Activated CD4-positive, alpha-beta T cell treated with anti-CD3 and anti-CD28 coated beads, Interleukin-2, amount 10 ng/mL, durations not matched to agents 7 days and 5 days (primary cell): ENCODE data around the gene CACNA1C. TPM values are rescaled to one million over a fixed set of nuclear protein-coding genes. Genes with fewer than 3 reads are reported as not detected.

ENCODE experiments used
- CTCF ChIA-PET: fragments of 350-600 bp; sonication (Branson Sonifier 250); formaldehyde crosslinking; loops from one replicate; lab custom pipeline; 2021; ENCODE audit warnings: antibody characterized with exemption; lab: Charles Lee
- POLR2A ChIA-PET: fragments of 350-600 bp; sonication (Branson Sonifier 250); formaldehyde crosslinking; loops from one replicate; lab custom pipeline; 2021; ENCODE audit warnings: antibody characterized with exemption; lab: Charles Lee
- DNase-seq: peaks from one replicate; pipeline ENCODE4 v3.0.0-alpha.2; 2020
- H3K27ac Mint-ChIP-seq: one replicate; pipeline ENCODE4 v1.8.0; 2021; ENCODE audit warnings: mild to moderate bottlenecking, moderate library complexity, mixed read lengths
- H3K27me3 Mint-ChIP-seq: one replicate; pipeline ENCODE4 v1.8.0; 2021; ENCODE audit warnings: mixed read lengths
- H3K36me3 Mint-ChIP-seq: one replicate; pipeline ENCODE4 v1.8.0; 2021; ENCODE audit warnings: low read depth, mixed read lengths
- H3K4me1 Mint-ChIP-seq: one replicate; pipeline ENCODE4 v1.8.0; 2021; ENCODE audit warnings: mixed read lengths
- H3K4me3 Mint-ChIP-seq: one replicate; pipeline ENCODE4 v1.8.0; 2021; ENCODE audit warnings: mild to moderate bottlenecking, moderate library complexity, mixed read lengths
- H3K9me3 Mint-ChIP-seq: one replicate; pipeline ENCODE4 v1.8.0; 2021; ENCODE audit warnings: mixed read lengths
- total RNA-seq, 2 experiments: library from RNA; stranded (reverse); gene quantifications; one replicate each; pipeline ENCODE4 v1.2.3, GENCODE V29; 2021

CACNA1C gene
- total RNA-seq, 2 experiments from 2014 or later: 0.12 to 0.15 TPM

DNA sequence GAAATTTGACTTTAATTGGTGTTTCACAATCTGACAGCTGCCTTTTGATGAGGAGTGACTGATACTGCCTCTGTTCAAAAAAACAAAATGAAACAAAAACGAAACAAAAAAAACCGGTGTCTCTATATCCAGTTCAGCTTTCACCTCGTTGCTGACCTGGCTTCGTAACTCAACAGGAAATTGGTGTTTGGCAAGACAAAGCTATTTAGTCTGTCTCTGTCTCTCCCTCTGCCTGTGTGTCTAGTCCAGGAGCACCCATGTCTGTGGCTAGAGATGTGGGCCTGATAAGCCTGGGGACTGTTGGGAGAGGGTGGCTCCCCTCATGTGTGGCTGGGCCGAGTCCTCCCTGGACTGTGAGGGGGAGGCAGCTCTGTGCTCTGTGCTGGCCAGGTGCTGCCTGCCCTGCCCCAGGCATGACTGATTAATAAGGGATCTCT, 11.3 kb downstream of the CACNA1C start:
- H3K27me3 Mint-ChIP-seq: peaks cover 22% of the 10 kb centered on the region
- ChIA-PET CTCF (interaction anchor here (0.6 kb wide), 1 partner anchor 426 kb away, joined by 3 read pairs; no protein-coding TSS in a partner anchor), POLR2A (interaction anchor here (0.6 kb wide), 1 partner anchor 169 kb away, joined by 6 read pairs; no protein-coding TSS in a partner anchor)
- H3K36me3 Mint-ChIP-seq: no peaks in the 10 kb centered on the region
- H3K9me3 Mint-ChIP-seq: no peaks in the 10 kb centered on the region
- DNase-seq: peak; percentile 54
- H3K27ac Mint-ChIP-seq: peak overlapping the region; percentile 84
- peak overlapping the region; percentile 32 for H3K4me3 Mint-ChIP-seq
- H3K4me1 Mint-ChIP-seq: peaks cover 15% of the 10 kb centered on the region

DNA sequence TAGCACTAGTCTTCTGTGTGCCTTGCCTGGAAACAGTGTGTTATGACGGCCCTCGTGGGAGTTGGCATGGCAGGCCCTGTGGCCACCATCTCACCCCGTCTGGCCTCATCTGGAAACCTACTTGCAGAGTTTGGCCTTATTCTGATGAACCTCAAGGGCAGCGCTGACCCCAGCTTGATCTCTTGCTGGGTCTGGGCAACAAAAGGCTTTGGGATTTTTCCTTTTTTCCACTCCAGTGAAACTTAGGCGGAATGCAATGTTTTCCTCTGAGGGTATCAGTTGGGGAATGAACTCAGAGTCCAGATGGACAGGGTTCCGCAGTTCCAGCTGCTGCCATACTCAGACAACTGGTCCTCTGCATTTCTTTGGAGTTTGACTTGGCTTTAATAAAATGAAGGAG, 15.9 kb downstream of the CACNA1C start:
- H3K36me3 Mint-ChIP-seq: no peaks in the 10 kb centered on the region
- ChIA-PET POLR2A (no interaction called here), CTCF (no interaction called here)
- H3K27ac Mint-ChIP-seq: no peak overlapping the region
- H3K4me3 Mint-ChIP-seq: no peak overlapping the region
- H3K4me1 Mint-ChIP-seq: peaks cover 10% of the 10 kb centered on the region
- no peak for DNase-seq
- peaks cover 9% of the 10 kb centered on the region for H3K27me3 Mint-ChIP-seq
- H3K9me3 Mint-ChIP-seq: peaks cover 14% of the 10 kb centered on the region

DNA sequence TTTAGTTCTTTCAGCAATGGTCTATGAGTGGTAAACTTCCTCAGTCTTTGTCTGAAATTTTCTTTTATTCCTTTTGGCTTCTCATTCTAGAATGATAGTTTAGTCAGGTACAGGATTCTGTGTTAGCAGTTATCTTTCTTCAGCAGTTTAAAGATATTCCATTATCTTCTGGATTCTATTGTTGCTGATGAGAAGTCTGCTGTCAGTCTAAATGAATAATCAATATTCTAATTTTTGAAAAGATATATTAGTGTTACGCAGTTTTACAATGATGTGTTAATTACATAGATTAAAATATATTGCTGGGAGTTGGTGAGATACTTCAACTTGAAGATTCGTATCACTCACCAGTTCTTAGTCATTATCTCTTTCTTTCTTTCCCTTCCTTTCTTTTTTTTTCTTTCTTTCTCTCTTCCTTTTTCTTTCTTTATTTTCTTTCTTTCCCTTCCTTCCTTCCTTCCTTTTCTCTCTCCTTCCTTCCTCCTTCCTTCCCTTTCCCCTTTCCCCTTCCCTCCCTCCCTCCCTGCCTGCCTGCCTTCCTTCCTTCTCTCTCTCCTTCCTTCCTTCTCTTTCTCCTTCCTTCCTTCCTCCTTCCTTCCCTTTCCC, 17.8 kb downstream of the CACNA1C start:
- H3K27me3 Mint-ChIP-seq: peaks cover 7% of the 10 kb centered on the region
- CTCF ChIA-PET: interaction anchor here (0.8 kb wide), 1 partner anchor 36 kb away, joined by 3 read pairs; no protein-coding TSS in a partner anchor
- peaks cover 14% of the 10 kb centered on the region for H3K9me3 Mint-ChIP-seq
- H3K4me1 Mint-ChIP-seq: no peaks in the 10 kb centered on the region
- POLR2A ChIA-PET: no interaction called here
- no peak overlapping the region for H3K27ac Mint-ChIP-seq
- H3K36me3 Mint-ChIP-seq: no peaks in the 10 kb centered on the region
- no peak overlapping the region for H3K4me3 Mint-ChIP-seq
- no peak for DNase-seq

DNA sequence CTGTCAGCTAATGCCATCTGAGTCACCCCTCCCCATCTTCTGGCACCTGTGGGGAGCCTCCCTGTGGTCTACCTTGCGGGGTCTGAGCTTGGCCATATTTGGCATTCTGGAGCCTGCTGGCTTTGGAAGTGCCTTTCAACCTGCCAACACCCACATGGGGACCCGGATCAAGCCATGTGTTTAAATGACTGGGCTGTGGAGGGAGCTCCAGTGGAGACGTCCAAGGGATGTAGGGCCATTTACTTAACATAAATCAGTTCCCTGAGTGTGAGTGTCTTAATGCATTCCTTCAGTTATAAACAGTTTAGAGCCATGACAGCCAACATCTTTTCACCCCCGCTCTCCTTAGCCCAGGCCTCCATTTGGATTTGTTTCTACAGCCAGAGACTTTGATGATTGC, 22.0 kb downstream of the CACNA1C start:
- ChIA-PET POLR2A (no interaction called here), CTCF (no interaction called here)
- H3K27ac Mint-ChIP-seq: no peak overlapping the region
- H3K4me1 Mint-ChIP-seq: no peaks in the 10 kb centered on the region
- no peak overlapping the region for H3K4me3 Mint-ChIP-seq
- peaks cover 17% of the 10 kb centered on the region for H3K9me3 Mint-ChIP-seq
- H3K27me3 Mint-ChIP-seq: peaks cover 5% of the 10 kb centered on the region
- DNase-seq: no peak
- no peaks in the 10 kb centered on the region for H3K36me3 Mint-ChIP-seq

DNA sequence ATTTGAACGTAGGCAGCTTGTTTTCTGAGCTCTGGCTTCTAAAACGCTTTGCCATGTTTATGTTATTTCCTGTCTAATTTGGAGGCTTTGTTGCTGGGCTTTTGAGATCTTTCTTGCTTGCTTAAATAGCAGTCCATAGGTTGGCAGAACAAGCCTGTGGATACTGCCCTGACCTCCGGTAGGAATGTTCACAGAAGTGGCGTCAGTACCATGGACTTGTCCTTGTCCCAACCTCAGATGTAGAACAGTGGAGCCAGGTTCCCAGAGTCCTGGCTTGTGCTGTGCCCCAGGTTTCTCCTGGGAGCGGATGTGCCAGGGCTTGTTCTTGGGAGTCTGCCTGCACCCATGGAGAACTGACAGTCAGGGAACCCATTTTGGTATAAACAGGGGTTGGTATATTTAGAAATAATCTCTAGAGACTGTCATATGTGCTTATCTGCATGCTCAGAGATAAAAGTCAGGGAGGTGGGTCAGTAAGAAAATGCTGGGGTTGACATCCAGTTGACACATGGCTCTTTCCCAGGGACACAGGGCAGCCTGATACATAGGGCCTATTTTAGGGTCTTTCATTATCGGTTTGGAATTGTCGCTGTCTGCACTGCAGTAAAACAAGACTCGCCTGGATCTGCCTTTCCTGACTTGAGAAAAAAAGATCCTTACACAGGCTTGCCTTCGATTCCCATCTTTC, 22.9 kb downstream of the CACNA1C start:
- H3K27me3 Mint-ChIP-seq: peaks cover 2% of the 10 kb centered on the region
- no peaks in the 10 kb centered on the region for H3K36me3 Mint-ChIP-seq
- no peak overlapping the region for H3K4me3 Mint-ChIP-seq
- no peak overlapping the region for H3K27ac Mint-ChIP-seq
- ChIA-PET CTCF (no interaction called here), POLR2A (no interaction called here)
- DNase-seq: no peak
- peaks cover 13% of the 10 kb centered on the region for H3K9me3 Mint-ChIP-seq
- no peaks in the 10 kb centered on the region for H3K4me1 Mint-ChIP-seq

DNA sequence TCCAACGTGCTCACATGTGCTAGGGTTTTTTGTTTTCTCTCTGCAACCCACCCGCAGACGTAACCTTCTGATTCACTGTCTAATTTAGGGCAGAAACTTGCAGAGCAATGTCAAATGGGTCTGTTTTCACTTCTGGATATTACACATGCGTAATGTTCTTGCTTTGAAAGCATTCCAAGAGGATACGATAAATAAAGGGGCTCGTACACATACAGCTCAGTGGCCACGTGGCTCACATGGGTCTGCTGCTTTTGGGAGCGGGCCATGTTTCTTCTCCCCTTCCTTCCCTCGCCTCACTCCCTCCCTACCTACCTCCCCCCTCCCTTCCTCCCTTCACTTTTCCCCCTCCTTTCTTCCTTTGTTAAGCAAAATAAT, 23.4 kb downstream of the CACNA1C start:
- Mint-ChIP-seq H3K9me3 (peaks cover 11% of the 10 kb centered on the region), H3K27ac (no peak overlapping the region), H3K4me3 (no peak overlapping the region), H3K4me1 (no peaks in the 10 kb centered on the region), H3K36me3 (no peaks in the 10 kb centered on the region), H3K27me3 (peaks cover 2% of the 10 kb centered on the region)
- CTCF ChIA-PET: no interaction called here
- DNase-seq: no peak
- POLR2A ChIA-PET: no interaction called here

DNA sequence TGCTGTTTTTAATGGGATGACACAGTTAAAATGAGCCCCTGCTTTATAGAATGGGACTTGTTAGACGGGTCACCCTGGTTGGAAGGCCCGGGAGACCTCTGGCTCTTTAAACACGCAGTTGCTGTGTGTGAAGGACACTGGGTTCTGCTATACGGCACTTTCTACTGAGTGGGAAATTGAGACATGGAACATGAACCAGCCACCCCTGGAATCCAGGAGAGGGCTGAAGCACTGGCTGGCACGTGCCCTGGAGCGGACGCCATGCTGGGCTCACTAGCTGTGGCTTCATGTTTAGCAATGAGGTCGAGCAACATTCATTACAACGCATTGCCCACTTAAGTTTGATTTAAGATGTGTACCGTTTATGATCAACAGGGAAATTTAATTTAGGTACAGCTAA, 23.9 kb downstream of the CACNA1C start:
- no peaks in the 10 kb centered on the region for H3K36me3 Mint-ChIP-seq
- no peak overlapping the region for H3K4me3 Mint-ChIP-seq
- no peak for DNase-seq
- H3K27me3 Mint-ChIP-seq: peaks cover 2% of the 10 kb centered on the region
- no peaks in the 10 kb centered on the region for H3K4me1 Mint-ChIP-seq
- CTCF ChIA-PET: no interaction called here
- POLR2A ChIA-PET: no interaction called here
- no peak overlapping the region for H3K27ac Mint-ChIP-seq
- peaks cover 6% of the 10 kb centered on the region for H3K9me3 Mint-ChIP-seq

DNA sequence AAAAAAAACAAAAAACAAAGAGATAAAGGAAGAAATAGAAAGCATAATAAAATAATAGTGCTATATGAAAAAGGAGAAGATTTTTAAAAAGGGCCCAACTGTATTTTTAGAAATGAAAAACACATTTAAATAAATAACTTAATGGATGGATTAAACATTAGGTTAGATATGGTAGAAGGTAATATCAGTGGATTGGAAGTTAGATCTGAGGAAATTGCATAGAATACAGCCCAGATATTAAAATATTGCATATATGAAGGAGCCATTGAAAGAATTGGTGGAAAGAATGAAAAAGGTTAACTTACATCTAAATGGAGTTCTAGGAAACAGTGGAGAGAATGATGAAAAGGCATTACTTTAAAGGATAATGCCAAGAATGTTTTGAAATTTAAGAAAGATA, 27.8 kb downstream of the CACNA1C start:
- POLR2A ChIA-PET: no interaction called here
- no peaks in the 10 kb centered on the region for H3K4me1 Mint-ChIP-seq
- CTCF ChIA-PET: no interaction called here
- no peak overlapping the region for H3K27ac Mint-ChIP-seq
- no peak for DNase-seq
- H3K36me3 Mint-ChIP-seq: no peaks in the 10 kb centered on the region
- peaks cover 5% of the 10 kb centered on the region for H3K27me3 Mint-ChIP-seq
- no peak overlapping the region for H3K4me3 Mint-ChIP-seq
- peaks cover 5% of the 10 kb centered on the region for H3K9me3 Mint-ChIP-seq

DNA sequence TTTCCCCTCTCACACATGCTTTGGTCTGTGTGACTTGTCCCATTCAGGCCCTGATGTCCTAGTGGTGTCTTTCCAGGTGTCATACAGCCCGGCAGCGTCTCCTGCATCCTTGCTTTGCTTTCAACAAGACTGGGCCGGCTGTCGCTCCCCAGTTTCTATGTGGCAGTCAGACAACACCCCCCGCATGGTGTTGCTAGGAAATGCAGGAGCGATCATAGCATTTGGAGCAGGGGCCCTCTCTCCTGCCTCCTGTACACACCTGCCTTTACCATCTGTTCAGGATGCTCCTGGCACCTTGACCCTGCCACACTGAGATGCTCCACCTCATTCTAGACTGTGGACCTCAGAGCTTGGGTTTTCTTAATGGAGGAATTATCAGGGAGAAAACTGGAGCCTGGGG, 29.5 kb downstream of the CACNA1C start:
- DNase-seq: no peak
- ChIA-PET POLR2A (no interaction called here), CTCF (no interaction called here)
- H3K4me3 Mint-ChIP-seq: no peak overlapping the region
- H3K27ac Mint-ChIP-seq: no peak overlapping the region
- H3K27me3 Mint-ChIP-seq: peaks cover 9% of the 10 kb centered on the region
- no peaks in the 10 kb centered on the region for H3K4me1 Mint-ChIP-seq
- no peaks in the 10 kb centered on the region for H3K36me3 Mint-ChIP-seq
- H3K9me3 Mint-ChIP-seq: peaks cover 5% of the 10 kb centered on the region

DNA sequence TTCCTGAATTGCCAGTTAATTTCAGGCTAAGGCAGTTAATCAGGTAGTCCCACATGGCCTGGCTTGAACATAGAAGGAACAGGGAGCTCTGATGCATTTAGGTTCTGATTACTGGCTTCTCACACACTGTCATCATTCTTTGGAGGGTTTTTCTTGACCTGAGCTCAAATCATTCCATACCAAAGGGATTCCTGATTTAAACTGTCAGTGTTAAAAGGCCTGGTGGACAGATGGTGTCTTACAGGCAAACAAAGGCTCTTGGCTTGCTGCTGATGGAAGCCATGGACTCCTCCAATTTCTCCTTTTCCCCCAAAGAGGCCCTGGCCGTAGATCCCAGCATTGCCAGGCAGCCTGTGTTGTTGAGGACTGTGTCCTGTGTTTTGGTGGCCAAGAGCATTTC, 30.2 kb downstream of the CACNA1C start:
- no peak overlapping the region for H3K27ac Mint-ChIP-seq
- POLR2A ChIA-PET: no interaction called here
- DNase-seq: no peak
- H3K4me3 Mint-ChIP-seq: no peak overlapping the region
- H3K9me3 Mint-ChIP-seq: peaks cover 5% of the 10 kb centered on the region
- H3K4me1 Mint-ChIP-seq: no peaks in the 10 kb centered on the region
- CTCF ChIA-PET: no interaction called here
- H3K36me3 Mint-ChIP-seq: no peaks in the 10 kb centered on the region
- peaks cover 9% of the 10 kb centered on the region for H3K27me3 Mint-ChIP-seq

DNA sequence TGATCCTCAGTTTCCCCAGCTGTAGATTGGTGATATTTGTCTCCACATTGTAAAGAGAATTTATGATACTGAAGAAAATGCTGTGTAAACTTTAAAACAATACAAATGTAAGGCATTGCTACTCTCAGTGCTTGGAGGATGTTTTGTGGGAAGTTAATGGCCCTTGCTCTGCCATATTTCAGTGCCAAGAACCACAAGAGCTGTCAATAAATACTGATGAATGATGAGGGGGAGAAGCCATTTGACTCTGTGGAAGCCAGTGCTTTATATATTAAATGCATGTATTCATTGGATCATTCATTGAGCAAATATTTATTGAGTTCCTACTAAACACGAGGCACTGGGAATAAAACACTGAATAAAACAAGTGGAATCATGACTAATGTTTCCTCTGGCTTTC, 30.8 kb downstream of the CACNA1C start:
- Mint-ChIP-seq H3K27me3 (peaks cover 9% of the 10 kb centered on the region), H3K4me1 (no peaks in the 10 kb centered on the region), H3K27ac (no peak overlapping the region), H3K4me3 (no peak overlapping the region), H3K9me3 (no peaks in the 10 kb centered on the region), H3K36me3 (no peaks in the 10 kb centered on the region)
- no peak for DNase-seq
- ChIA-PET POLR2A (no interaction called here), CTCF (no interaction called here)

DNA sequence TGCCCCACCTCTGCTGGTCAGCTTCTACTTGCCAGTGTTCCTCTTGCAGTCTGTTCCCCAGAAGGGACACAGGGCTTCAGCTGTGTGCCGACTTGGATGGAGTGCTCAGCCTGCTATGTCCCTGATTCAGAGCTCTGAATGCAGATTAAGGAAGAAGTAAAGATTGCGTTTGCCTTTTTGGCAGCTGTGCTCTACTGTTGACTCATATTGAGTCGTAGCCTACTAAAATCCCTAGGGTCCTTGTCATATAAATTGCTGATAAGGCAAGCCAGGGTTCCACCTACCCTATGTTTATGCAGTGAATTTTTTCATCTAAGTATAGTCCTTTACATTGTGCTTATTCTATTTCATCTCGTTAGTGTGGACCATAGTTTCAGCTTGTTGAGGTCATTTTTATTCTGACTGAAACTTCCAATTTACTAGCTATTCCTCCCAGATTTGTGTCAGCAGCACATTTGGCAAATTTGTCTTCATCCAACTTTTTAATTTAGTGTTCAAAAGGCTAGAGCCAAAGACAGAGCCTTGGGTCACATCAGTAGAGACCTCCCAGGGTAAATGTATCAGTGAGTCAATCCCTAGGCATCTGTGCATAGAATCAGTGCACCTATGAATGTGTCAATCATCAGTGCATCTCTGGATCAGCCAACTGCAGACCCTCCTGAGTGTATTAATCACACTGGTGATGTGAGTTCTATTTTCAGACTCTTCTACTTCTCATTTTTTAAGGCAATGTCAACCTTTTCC, 31.9 kb downstream of the CACNA1C start:
- no peak overlapping the region for H3K4me3 Mint-ChIP-seq
- H3K27me3 Mint-ChIP-seq: peaks cover 9% of the 10 kb centered on the region
- ChIA-PET CTCF (no interaction called here), POLR2A (no interaction called here)
- no peaks in the 10 kb centered on the region for H3K36me3 Mint-ChIP-seq
- no peaks in the 10 kb centered on the region for H3K9me3 Mint-ChIP-seq
- H3K27ac Mint-ChIP-seq: no peak overlapping the region
- H3K4me1 Mint-ChIP-seq: no peaks in the 10 kb centered on the region
- no peak for DNase-seq

DNA sequence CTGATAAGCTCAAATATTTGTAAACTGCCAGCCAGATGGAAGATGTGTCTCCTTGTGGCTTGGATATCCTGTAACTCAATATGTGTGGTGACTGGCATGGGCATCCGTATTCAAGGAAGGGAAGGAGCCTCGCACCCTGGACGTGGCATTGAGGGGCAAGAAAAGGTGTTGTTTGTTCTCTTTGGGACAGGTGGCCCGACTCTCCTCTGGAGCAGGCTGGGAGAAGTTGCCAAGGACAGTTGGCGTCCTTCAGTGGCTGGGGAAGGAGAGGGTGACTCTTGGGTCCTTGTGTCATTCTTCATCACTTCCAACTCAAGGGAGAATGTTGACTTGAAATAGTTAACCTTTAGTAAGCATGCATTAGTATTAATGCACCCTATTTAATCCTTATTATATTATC, 39.6 kb downstream of the CACNA1C start:
- ChIA-PET POLR2A (no interaction called here), CTCF (no interaction called here)
- Mint-ChIP-seq H3K9me3 (no peaks in the 10 kb centered on the region), H3K27me3 (no peaks in the 10 kb centered on the region), H3K4me1 (peaks cover 6% of the 10 kb centered on the region), H3K4me3 (no peak overlapping the region), H3K36me3 (no peaks in the 10 kb centered on the region), H3K27ac (no peak overlapping the region)
- no peak for DNase-seq
